Liver (tissue), 9 donors: ENCODE data around the gene STX2. TPM values are rescaled to one million over a fixed set of nuclear protein-coding genes. Genes with fewer than 3 reads are reported as not detected.

Source experiments
- DNase-seq: peaks from one replicate; pipeline ENCODE4 v3.0.0-alpha.2; 2017; ENCODE audit warnings: low spot score
- H3K27ac ChIP-seq, 2 donors: one replicate each; pipeline ENCODE4 v1.7.0; 2013; ENCODE audit warnings: inconsistent platforms in 2 of 2, low read length in 2 of 2, control low read depth in 1 of 2, low read depth in 1 of 2, mild to moderate bottlenecking in 1 of 2
- H3K27me3 ChIP-seq, 4 donors: one replicate each; pipeline versions ENCODE4 v1.6.1 to v1.7.0; 2013; ENCODE audit warnings: low read length in 3 of 4, inconsistent platforms in 1 of 4, mild to moderate bottlenecking in 1 of 4, moderate library complexity in 1 of 4; ENCODE audit not compliant: control insufficient read depth in 4 of 4, insufficient read depth in 4 of 4
- H3K36me3 ChIP-seq, 4 donors: one replicate each; pipeline versions ENCODE4 v1.6.1 to v1.7.0; 2013; ENCODE audit warnings: low read length in 3 of 4, mild to moderate bottlenecking in 3 of 4, low read depth in 1 of 4, moderate library complexity in 1 of 4; ENCODE audit not compliant: control insufficient read depth in 4 of 4, insufficient read depth in 3 of 4
- H3K4me1 ChIP-seq, 4 donors: one replicate each; pipeline versions ENCODE4 v1.6.1 to v1.7.0; 2013; ENCODE audit warnings: low read length in 3 of 4, mild to moderate bottlenecking in 3 of 4, moderate library complexity in 1 of 4; ENCODE audit not compliant: control insufficient read depth in 4 of 4, insufficient read depth in 4 of 4
- H3K4me3 ChIP-seq, 3 donors: one replicate each; pipeline versions ENCODE4 v1.6.1 to v1.7.0; 2013; ENCODE audit warnings: low read length in 3 of 3, control low read depth in 1 of 3, low read depth in 1 of 3, mild to moderate bottlenecking in 1 of 3
- H3K9ac ChIP-seq, 2 donors: one replicate each; pipeline ENCODE4 v1.7.0; 2013; ENCODE audit warnings: low read length in 2 of 2, mild to moderate bottlenecking in 2 of 2, moderate library complexity in 2 of 2, control low read depth in 1 of 2, low read depth in 1 of 2
- H3K9me3 ChIP-seq, 4 donors: one replicate each; pipeline versions ENCODE4 v1.6.1 to v1.7.0; 2013; ENCODE audit warnings: low read length in 3 of 4; ENCODE audit not compliant: control insufficient read depth in 4 of 4
- CTCF ChIP-seq: fragments of 150-350 bp; IDR thresholded peaks from 2 replicates; pipeline ENCODE4 v1.5.1; 2017; ENCODE audit warnings: improper control_type of control experiment, low read depth, low read length; ENCODE audit not compliant: missing input control
- EGR1 ChIP-seq, 2 donors: IDR thresholded peaks; 2 replicates each; pipeline ENCODE4 v1.6.1; 2016 to 2018; ENCODE audit warnings: antibody characterized with exemption in 2 of 2, low read depth in 2 of 2
- NR2F2 ChIP-seq: IDR thresholded peaks from 2 replicates; pipeline ENCODE4 v1.6.1; 2016; ENCODE audit warnings: antibody characterized with exemption
- REST ChIP-seq: IDR thresholded peaks from 2 replicates; pipeline ENCODE4 v1.6.1; 2016; ENCODE audit warnings: antibody characterized with exemption, mild to moderate bottlenecking
- ZBTB33 ChIP-seq: IDR thresholded peaks from 2 replicates; pipeline ENCODE4 v1.6.1; 2016; ENCODE audit warnings: antibody characterized with exemption
- WGBS: extraction: QIAGEN DNeasy Blood & Tissue Kit; methylation state at CpG from one replicate; pipeline ENCODE4 v1.1.7; 2013; 5-methylcytosine and 5-hydroxymethylcytosine counted together
- polyA plus RNA-seq, 2 donors: library from polyadenylated mRNA; stranded (reverse) in 1 of 2; unstranded in 1 of 2; fragments of 200-250 nt in 1 of 2; fragments of >200 nt in 1 of 2; fragmentation: Nextera tagmentation in 1 of 2; extraction: Ambion mirVana in 1 of 2; gene quantifications; one replicate each; pipeline versions ENCODE4 v1.2.1 to v1.2.3, GENCODE V29; 2013 to 2015
- total RNA-seq, 2 donors: library from RNA; depleted of rRNA; stranded (reverse); fragments of >200 nt; gene quantifications; one replicate each; pipeline ENCODE4 v1.2.3, GENCODE V29; 2014
- donor health status: healthy.
- donor health status: healthy.
- donor health status: healthy.
- donor health status: healthy.
- donor health status: healthy.

Gene STX2
- total and polyA plus RNA-seq, 4 donors, result 4.7 to 13.8 (median 8.9) TPM

- TF ChIP-seq NR2F2, result no peak
- Histone ChIP-seq H3K4me3 (no peak overlapping the region), H3K4me1 (peaks cover 13 to 45% (median 29%) of the 10 kb centered on the region in 4 donors), H3K9me3 (no peaks in the 10 kb centered on the region), H3K9ac (no peak overlapping the region), H3K36me3 (peaks cover 4 to 18% (median 12%) of the 10 kb centered on the region in 4 donors), H3K27ac (no peak overlapping the region), H3K27me3 (no peaks in the 10 kb centered on the region)
- DNase-seq, result no peak
- 95% methylated on average over 5 of the region's 5 CpGs for WGBS
Observed at GRCh38 chr12:130875193-130875592, 36.1 kb upstream of the STX2 start.

- WGBS, result 96% methylated on average over 10 of the region's 10 CpGs
Observed at GRCh38 chr12:130874696-130875095, 35.6 kb upstream of the STX2 start.

More at GRCh38 chr12:130874696-130875095, 35.6 kb upstream of the STX2 start:
- H3K27ac ChIP-seq, result no peak overlapping the region
- peaks cover 13 to 45% (median 29%) of the 10 kb centered on the region in 4 donors for H3K4me1 ChIP-seq
- no peaks in the 10 kb centered on the region for H3K27me3 ChIP-seq
- H3K36me3 ChIP-seq, result peaks cover 4 to 18% (median 12%) of the 10 kb centered on the region in 4 donors
- no peak for DNase-seq
- no peak overlapping the region for H3K9ac ChIP-seq
- no peak overlapping the region for H3K4me3 ChIP-seq
- TF ChIP-seq EGR1 (IDR thresholded peaks at IDR 0.05; ENCODE audit: low read depth in 2 of 2), result no peak
- no peak for TF ChIP-seq ZBTB33
- TF ChIP-seq CTCF, result no peak
- TF ChIP-seq REST, result no peak
- H3K9me3 ChIP-seq, result no peaks in the 10 kb centered on the region
